UCSD-AML1 (cell line): ENCODE results near the gene STARD7.
"Not testable (repeated sequence)": the region's sequence is repeated elsewhere in the genome, so short reads cannot be mapped to it uniquely, and the experiment has no call there.

Source experiments
- DNase-seq: peaks from one replicate; lab custom pipeline; 2025; ENCODE audit not compliant: unreplicated experiment; lab: John Stamatoyannopoulos, UW

STARD7 gene

DNA sequence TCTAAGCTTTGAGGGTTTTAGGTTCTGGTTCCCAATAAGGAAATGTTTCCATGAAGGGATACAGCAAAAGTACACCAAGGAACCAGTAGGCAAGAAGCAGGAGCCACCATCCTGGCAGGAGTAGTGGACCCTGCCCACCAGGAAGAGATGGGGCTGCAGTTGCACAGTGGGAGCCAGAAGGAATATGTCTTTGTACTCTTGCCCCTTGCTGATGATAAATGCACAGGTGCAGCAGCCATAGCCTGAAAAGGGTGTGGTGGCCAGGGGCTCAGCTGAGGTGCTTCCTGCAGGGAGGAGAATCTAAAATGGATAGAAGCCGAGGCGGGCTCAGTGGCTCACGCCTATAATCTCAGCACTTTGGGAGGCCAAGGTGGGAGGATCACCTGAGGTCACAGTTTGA lies 29.6 kb upstream of the STARD7 start:
- DNase-seq, result no peak

DNA sequence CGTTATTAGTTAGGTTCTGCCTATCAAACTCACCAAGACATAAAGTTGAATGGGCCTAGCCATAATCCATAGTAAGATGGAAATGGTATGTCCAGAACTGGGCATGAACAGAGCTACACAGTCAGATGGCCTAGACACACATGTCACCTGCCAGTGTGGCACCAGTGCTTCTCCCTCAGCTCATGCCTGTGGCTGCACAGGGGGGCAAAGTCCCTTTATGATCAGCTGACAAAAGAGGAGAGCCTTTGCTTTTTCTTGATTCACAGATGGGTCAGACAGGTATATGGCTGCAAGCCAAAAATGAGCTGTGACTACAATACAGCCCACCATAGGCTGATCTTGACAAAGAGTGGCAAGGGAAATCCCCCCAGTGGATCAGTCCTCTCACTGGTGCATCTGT lies 28.3 kb upstream of the STARD7 start:
- DNase-seq, result no peak

DNA sequence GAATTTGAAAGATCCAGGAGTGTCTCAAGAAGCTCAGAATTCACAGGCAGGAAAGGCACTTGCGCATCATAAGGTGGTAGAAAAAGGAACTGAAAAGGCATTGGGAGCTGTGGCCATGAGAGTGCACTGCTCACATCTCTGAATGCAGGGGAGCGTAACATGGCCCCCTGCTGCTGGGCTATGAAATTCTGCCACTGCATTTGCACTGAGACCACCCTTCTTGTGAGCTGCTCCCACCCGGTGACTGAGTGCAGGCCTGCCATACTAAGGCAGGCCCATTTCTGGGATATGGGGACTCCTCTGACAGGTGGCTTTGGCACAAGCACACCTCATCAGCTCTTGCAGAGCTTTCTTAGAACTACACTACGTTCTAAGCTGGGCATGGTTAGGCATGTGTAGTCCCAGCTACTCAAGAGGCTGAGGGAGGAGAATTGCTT lies 25.3 kb upstream of the STARD7 start:
- DNase-seq, result no peak

DNA sequence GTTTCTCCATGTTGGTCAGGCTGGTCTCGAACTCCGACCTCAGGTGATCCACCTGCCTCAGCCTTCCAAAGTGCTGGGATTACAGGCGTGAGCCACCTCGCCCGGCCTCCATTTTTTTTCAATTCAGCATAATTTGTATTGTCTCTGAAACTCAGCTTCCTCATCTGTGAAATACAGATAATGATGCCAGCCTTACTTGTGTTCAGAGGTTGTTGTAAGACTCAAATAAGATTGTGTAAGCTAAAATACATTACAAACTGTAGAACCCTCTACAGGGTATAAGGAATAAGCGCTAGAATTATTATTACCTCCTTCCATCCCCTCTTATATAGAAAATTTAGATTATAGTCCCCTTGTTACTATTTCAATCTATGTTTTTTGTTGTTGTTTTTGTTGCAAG lies 24.8 kb upstream of the STARD7 start:
- DNase-seq, result no peak

DNA sequence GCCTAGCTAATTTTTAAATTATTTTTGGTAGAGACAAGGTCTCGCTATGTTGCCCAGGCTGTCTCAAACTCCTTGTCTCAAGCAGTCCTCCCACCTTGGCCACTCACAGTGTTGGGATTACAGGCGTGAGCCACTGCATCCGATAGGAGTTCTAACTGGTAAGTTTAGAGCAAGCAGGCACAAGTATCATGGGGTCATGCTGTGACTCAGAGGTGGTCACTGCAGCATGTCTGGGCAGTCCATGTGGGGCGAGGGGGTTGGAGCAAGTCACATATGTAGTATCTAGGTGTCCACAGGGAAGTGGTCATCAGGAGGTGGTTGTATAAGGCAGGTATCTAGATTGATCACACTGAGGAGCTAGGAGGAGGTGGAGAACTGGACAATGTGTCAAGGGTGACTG lies 22.7 kb upstream of the STARD7 start:
- DNase-seq, result no peak

DNA sequence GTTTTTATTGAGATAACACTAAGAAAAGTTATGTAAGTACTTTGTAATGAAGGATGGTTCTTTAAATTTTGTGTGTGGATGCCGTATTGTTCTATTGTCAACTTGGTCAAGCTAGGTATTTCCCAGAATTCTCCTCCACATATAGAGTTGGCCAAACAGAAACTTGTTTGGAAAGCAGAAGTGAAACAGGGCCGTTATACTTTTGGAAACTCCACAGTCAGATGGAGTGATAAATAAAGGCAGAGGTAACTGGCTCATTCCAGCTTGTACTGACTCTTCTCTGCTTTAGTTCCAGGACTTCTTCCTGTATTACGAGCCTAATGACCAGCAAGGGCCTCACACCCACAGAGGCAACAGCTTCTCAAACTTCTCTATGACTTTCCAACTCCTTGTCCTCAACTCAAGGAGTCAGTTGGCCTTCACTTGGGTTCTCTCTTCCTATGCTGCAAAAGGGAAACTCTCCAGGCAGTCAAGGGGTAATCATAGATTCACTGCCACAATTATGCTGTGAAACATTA lies 16.4 kb upstream of the STARD7 start:
- DNase-seq, result no peak

DNA sequence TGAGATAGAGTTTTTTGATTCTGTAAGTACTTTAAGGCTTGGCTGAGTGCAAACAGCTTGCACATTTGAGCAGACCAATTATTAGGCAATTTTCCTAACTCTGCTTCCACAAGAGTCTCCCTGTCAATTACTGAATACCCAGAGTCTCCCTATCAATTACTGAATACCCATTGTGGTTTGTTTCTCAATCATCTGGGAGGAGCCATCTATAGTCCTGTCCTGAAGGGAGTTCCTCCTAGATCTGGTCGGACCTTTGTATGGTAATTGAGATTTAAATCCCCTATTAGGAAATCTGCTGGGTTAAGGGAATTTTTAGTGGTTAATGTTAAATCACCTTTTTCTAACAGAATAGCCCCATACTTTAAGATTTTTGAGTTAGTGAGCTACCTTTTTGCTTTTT lies 12.5 kb upstream of the STARD7 start:
- DNase-seq, result not testable (repeated sequence)

DNA sequence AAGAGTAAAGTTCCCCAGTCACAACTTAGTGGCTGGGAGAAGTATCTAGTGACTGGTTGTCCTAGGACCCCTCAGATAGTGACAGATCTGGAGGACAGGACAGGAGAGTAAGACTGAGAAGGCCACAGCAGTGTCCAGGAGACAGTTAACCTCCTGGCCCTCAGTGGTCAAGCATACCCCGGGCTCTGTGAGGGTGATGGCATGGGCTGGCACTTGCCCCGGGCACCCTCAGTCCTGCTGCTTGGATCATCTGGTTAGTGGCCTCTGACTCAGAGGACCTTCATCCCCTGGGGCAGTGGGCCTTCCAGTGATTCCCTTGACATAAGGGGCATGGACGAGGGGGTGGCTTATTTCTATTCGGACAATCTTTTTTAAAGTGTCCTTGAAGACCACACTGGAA lies 11.3 kb upstream of the STARD7 start:
- not testable (repeated sequence) for DNase-seq

DNA sequence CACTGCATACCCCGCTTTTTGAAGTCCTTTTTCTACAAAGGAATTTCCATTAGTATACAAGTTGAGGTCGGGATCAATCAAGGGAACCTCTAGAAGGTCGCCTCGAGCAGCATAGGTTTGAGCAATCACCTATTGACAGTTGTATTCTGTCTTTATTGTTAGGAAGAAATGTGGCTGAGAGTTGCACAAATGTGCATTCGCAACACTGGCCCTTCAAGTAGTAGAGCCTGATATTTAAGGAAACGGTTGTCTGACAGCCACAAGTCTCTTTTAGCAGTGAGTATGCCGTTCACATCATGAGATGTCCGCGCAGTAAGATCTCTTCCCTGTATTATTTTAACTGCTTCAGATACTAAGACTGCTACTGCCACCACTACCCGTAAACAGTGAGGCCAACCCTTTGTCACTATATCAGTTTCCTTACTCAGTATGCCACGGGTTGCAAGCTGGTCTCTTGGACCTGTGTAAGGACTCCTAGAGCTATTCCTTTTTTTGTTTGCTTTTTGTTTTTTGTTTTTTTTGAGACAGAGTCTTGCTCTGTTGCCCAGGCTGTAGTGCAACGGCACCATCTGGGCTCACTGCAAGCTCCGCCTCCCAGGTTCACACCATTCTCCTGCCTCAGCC lies 10.0 kb upstream of the STARD7 start:
- no peak for DNase-seq

DNA sequence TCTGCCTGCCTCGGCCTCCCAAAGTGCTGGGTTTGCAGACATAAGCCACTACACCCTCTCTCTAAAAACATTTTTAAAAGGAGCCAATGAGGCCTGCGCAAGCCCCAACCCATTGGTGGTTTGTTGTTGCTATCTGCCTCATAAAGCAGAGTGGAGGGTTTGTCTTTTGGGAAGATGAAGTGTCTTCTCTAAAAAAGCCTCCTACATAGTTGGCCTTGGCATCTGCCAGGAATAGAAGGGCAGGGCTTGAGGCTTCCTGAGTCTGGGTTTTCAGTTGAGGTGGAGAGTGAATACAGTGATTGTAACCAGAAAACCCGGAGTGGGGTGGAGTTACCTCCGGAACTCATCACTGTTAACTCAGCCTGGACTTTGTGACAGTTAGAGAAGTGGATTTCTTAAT lies 5.9 kb upstream of the STARD7 start:
- DNase-seq, result no peak

DNA sequence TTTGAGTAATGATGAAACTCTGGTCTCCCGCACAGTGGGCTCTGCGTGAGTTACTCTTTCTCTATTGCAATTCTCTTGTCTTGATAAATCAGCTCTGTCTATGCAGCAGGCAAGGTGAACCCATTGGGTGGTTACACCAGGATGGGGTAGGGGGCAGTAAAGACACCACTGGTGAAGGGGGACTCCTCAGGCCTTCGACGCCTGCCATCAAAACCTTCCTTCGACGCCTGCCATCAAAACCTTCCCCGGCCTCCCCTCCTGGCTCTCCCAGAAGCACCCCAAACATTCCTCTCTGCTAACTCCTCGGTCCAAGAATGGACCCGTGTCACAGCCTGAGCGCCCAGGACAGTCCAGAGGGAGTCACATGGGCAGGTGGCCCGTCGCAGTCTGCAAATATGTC lies 4.8 kb upstream of the STARD7 start:
- DNase-seq, result no peak

DNA sequence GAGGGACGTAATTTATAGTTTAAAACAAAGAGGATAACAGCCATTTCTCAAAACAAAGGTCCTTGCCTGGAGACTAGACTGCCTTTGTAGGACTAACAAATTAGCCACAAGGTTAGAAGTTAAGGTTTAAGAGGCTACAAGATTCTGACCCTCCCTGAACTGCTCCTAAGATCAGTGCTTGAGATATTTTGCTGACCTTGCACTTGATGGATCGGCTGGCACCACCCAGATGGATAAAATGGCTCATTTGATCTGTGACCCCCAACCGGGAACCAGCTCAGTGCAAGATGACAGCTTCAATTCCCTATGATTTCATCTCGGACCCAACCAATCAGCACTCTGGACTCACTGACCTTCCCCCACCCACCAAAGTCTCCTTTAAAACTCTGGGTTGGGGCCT lies 3.7 kb upstream of the STARD7 start:
- no peak for DNase-seq

DNA sequence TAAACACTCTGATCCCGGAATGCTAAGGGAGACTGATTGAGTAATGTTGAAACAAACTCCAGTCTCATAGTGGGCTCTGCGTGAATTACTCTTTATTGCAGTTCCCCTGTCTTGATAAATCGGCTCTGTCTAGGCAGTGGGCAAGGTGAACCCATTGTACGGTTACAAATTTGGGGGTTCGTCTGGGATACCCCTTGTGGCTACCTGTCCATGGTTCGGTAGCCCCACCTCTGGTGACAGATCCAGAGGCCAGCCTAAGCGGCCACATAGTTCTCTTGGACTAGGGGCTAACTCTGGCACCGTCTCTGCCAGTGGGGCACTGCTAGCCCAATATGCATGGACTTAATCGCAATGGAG lies 1.1 kb upstream of the STARD7 start:
- no peak for DNase-seq

DNA sequence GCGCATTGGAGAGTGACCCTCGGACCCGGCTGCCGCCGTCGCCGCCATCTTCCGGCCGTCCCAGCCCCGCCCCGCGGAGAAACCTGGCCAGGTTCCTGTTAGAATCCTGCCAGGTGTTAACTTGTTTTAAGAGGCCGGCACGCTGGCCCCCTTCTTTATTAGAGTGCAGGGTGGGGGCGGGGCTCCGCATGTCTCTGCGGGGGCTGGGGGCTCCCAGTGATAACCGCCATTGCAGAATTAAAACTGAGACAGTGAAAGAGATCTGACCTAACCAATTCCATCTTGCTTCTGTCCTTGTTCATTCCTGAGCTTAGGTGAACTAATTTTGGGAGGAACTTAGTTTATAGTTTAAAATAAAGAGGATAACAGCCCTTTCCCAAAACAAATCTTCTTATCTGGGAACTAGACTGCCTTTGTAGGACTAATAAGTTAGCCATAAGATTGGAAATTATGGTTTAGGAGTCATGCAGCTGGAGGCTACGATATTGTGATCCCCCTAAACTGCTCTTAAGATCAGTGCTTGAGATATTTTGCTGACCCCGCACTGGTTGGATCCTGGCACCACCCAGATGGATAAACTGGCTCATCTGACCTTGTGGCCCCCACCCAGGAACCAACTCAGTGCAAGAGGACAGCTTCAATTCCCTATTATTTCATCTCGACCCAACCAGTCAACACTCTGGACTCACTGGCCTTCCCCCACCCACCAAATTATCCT lies 543 bp upstream of the STARD7 start:
- no peak for DNase-seq

DNA sequence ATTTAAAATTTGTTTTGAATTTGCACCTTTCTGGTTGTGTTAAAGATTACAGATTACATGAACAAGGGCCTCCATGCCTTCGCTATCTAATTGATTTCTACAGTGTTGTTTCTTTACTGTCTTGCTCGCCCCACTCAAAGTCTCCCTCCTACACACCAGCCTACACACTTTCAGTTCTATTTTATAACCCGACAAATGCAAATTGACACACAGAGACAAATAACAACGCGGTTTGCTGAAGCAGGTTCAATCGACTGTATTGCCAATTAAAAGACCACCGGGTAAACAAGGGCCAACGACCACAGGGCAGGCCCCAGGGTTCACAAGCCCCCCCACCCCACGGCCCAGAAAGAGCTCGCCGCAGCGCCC lies 869 bp downstream of the STARD7 start:
- DNase-seq, result no peak

DNA sequence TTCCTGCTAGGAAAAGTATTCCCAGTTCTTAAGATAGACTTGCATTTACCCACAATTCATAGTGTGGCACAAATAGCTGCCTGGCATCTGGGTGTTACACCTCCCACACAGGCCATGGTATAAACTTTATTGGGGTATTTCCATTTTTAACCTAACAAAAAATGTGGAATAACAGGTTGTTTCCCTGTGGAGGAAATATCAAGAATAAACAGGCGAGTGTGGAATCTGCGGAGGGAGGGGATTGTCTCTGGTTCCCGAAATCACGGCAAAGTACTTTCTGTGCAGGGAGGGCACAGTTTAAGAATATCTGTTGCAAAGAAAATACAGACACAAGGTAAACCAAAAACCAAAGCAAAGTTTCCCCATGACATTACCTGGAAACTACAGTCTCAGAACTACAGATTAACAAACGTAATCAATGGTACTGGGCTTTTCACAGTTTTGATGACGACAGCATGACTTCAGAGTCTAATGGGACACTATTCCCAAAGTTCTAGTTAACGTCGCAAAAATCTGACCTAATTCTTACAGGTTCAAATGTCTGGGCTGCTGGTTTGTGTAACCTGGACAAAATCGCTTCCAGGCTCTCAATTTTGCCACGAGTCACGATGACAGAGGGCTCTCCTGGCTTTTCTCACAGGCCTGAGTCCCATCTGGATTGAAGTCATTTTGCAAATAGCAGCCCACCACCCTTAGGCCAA lies 1.4 kb downstream of the STARD7 start:
- no peak for DNase-seq

DNA sequence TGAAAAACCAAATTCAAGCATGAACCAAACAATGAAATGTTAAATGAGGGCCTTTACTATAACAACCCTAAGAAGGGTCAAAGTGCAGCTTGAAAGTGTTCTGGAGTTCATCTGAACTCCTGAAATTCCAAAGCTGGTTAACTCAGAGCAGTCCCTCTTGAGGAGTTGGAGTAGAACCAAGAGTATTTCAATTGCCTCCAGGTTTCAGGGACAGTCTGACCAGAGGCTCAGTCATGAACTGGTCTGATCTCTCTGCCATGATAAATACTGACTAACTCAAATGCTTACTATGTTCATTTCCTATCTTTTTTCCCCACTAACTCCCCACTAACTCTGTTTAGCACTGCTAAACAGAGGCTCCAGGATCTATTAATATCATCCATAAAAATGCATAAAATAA lies 2.7 kb downstream of the STARD7 start:
- no peak for DNase-seq

DNA sequence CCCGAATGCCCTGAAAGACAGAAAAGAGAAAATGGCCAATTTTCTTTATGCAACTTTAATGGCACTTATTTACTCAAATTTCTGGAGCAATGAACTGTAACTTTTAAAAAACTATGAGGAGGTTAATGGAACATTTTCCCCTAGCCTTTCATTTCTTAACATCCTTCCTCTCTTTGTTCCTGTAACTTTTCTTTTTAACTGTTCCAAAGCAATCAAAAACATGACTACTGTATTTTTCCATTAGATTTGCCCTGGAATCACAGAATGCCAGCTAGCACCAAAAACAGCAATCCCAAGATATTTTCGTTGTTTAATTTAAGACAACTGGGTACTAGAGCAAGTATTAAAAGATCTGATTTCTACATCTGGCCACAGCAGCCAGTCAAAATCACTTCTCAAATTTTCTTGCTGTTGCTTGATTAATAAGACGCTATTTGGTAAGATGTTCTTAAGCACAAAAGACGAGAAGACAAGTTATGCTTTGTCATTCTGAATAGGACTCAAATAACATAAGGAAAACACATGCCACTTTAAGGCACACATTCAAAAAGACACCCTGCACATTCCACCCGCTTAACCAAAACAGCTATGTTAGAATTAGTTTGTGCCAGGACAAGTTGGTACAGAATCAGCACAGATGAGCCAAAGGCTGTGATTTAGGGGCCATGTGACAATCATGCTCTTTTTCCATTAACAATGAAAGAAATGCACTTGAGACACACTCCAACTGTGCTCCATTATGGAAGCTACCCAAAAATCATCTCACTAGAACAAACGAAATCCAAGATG lies 3.6 kb downstream of the STARD7 start:
- DNase-seq, result no peak

DNA sequence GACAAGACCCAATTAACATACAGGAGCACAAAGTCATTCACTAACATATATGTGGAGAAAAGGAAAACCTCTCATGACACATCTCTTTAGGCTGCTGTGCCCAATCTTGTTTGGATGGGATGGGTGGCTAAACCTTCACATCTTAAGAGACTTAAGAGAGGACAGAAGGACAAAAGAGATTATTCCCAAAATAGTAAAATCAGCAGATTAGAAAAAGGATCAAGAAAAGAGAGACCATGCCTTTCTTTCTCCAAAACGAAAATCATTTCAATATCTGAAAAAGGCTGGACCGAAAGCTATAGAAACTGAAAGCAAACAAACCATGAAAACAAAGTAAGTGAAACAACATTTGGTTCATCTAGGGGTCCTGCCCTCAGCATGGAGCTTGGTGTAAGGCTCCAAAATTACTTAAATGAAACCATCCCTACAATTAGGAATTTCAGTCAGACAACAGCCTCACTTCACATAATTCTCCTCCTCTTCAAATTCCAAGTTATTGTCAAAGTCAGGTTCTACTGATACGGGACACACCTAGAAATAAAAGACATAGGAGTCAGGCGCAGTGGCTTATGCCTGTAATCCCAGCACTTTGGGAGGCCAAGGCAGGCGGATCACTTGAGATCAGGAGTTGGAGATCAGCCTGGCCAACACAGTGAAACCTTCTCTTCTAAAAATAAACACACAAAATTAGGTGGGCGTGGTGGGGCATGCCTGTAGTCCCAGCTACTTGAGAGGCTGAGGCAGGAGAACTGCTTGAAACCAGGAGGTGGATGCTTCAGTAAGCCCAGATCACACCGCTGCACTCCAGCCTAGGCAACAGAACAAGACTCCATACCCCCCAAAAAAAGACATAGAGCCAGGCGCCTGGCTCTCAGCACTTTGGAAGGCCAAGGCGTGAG lies 5.2 kb downstream of the STARD7 start:
- DNase-seq, result no peak

DNA sequence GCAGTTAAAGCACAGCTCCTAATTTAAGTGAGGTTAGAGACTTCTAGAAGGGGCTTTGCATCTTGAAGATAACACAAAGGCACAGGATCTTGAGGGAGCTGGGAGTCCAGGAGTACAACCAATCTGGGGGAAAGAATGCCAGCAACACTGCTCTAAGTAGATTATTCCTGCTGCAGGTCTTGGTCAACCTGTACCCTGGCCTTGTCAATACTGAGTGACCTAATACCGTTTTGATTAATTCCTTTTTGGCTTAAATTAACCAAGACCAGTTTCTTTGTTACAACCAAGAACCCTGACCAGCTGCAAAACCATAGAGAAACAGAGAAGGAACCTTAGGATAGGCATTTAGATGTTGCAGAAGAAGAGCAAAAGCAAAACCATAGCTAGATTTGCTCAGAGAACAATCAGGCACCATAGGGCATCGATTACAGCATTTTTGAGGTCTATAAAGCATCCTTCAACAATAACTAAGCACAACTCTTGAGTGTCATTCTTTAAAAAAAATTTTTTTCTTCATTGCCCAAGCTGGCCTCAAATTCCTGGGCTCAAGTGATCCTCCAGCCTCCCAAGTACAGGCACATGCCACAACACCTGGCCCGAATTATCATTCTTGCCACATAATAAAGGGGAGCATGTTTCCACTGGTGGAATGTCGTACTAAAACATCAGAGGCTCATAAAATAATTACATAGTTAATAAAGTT lies 6.3 kb downstream of the STARD7 start:
- no peak for DNase-seq
